Choroid plexus epithelial cell (primary cell): ENCODE results near the gene TRIAP1.

ENCODE experiments used
- DNase-seq: peaks from one replicate; pipeline ENCODE4 v3.0.0-alpha.2; 2010; ENCODE audit warnings: low read depth
- H3K4me3 ChIP-seq: 2 replicates; pipeline ENCODE4 v1.5.1; 2011; ENCODE audit warnings: low read depth, mild to moderate bottlenecking, control low read depth, low read length, moderate library complexity
- TF ChIP-seq, protein P1 (sequence below): conservative IDR thresholded peaks from 2 replicates; pipeline ENCODE4 v1.5.1; 2011; ENCODE audit warnings: low read depth, mild to moderate bottlenecking, control low read depth, inconsistent platforms, low read length, moderate library complexity

Gene TRIAP1

DNA sequence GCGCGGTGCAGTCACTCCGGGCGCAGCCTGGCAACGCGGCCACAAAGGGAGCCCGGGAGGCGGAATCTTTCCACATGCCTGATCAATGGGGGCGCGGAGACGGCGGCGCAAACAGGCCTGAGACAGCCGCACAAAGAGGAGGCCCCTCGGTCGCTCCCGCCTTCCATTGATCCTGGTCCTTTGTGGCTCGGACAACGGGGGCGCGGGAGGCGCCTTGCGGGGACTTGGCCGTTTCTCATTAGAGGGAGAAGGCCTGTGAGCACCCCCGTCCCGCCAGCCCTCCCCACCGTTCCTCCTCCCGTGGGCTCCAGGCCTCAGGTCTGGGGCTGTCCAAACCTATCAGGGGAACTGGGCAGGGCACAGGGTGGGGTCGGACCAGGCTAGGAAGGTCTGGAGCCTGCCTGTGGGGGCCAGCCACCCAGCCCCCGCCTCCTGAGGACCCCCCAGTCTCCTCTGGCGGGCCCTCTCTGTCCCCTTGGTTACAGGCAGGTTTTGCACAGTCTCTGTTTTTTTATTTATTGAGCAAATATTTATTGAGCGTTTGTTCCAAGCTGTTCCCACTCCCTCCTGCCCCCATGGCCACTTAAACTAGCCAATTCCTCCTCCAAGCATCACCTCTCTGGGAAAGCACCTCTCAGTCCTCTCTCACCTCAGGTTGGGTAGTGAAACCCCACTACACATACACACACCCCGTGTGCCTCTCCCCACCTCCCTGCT, 48.2 kb downstream of the TRIAP1 start:
- TF ChIP-seq, protein P1, sequence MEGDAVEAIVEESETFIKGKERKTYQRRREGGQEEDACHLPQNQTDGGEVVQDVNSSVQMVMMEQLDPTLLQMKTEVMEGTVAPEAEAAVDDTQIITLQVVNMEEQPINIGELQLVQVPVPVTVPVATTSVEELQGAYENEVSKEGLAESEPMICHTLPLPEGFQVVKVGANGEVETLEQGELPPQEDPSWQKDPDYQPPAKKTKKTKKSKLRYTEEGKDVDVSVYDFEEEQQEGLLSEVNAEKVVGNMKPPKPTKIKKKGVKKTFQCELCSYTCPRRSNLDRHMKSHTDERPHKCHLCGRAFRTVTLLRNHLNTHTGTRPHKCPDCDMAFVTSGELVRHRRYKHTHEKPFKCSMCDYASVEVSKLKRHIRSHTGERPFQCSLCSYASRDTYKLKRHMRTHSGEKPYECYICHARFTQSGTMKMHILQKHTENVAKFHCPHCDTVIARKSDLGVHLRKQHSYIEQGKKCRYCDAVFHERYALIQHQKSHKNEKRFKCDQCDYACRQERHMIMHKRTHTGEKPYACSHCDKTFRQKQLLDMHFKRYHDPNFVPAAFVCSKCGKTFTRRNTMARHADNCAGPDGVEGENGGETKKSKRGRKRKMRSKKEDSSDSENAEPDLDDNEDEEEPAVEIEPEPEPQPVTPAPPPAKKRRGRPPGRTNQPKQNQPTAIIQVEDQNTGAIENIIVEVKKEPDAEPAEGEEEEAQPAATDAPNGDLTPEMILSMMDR, result no peak
- no peak overlapping the region for H3K4me3 ChIP-seq
- no peak for DNase-seq

DNA sequence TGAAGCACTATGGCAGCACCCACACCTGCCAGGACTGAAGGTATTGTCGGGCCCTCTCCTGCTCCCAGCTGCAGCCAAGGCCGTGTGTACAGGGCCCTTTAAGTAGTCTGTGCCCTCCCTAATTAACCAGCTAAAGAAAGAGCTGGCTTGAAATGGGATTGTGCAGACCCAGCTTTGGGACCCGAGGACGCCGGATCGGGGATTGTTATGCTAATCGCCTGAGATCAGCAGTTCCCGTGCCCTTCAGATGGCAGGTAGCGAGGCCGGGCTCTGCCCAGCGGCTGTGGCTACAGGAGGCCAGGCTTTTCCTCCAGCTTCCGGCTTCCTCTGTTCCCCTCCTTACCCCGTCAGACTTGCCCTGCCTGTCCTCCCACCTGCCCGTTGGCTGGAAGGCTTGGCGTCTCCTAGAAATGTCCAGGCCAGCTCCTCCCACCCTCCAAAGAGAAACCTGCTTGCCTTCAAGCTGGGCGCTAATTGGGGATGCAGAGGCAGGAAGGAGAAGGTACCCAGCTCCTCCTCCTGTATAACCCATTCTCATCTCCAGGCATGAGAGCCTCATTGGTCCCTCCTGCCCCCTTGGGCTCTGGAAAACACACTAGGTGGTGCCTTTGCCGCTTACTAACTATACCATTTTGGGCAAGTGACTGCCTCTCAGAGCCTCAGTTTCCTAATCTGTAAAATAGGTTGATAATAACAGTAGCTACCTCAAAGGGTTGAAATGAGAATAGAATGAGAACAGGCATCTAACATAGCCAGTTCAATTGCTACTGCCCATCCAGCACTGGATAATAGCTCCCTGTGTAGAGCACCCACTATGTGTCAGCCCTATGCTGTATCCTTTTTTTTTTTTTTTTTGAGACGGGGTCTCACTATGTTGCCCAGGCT, 51.5 kb downstream of the TRIAP1 start:
- no peak for DNase-seq
- TF ChIP-seq, protein P1, result no peak
- H3K4me3 ChIP-seq, result no peak overlapping the region
